Prostate gland (tissue), 2 donors: Measurements from ENCODE around the gene DCC. TPM values are rescaled to one million over a fixed set of nuclear protein-coding genes. Genes with fewer than 3 reads are reported as not detected.

Experiments used
- DNase-seq: peaks from one replicate; pipeline ENCODE4 v3.0.0-alpha.2; 2019; ENCODE audit warnings: low spot score
- H3K27ac ChIP-seq, 2 donors: fragments of 200-600 bp; sonication (generic); 2 replicates each; pipeline ENCODE4 v1.5.1; 2017 to 2019
- H3K27me3 ChIP-seq: fragments of 200-600 bp; sonication (generic); replicated peaks from 2 replicates; pipeline ENCODE4 v1.5.1; 2019; ENCODE audit not compliant: insufficient read depth
- H3K36me3 ChIP-seq, 2 donors: fragments of 200-600 bp; sonication (generic); 1 replicate in 1 of 2; 2 replicates in 1 of 2; pipeline versions ENCODE4 v1.5.1 to v1.8.1; 2017 to 2019
- H3K4me1 ChIP-seq: fragments of 200-600 bp; sonication (generic); replicated peaks from 2 replicates; pipeline ENCODE4 v1.5.1; 2019
- H3K4me3 ChIP-seq, 2 donors: fragments of 200-600 bp; sonication (generic); 2 replicates each; pipeline ENCODE4 v1.5.1; 2017 to 2019
- H3K9me3 ChIP-seq: fragments of 200-600 bp; sonication (generic); 2 replicates; pipeline ENCODE4 v1.5.1; 2017
- CTCF ChIP-seq, 4 experiments: fragments of 200-600 bp in 2 of 4; fragments of 450-650 bp in 2 of 4; sonication (generic) in 2 of 4; IDR thresholded peaks; 1 replicate in 3 of 4; 2 replicates in 1 of 4; pipeline ENCODE4 v1.5.1; 2016 to 2019; ENCODE audit warnings: antibody characterized with exemption in 4 of 4, mild to moderate bottlenecking in 2 of 4, moderate library complexity in 2 of 4
- POLR2A ChIP-seq: fragments of 450-650 bp; IDR thresholded peaks from one replicate; pipeline ENCODE4 v1.6.1; 2016; ENCODE audit warnings: antibody characterized with exemption, mild to moderate bottlenecking
- POLR2AphosphoS5 ChIP-seq: sonication (generic); formaldehyde crosslinking; IDR thresholded peaks from one replicate; pipeline ENCODE4 v1.6.1; 2017; ENCODE audit warnings: antibody characterized with exemption
- WGBS: methylation state at CpG from one replicate; pipeline ENCODE4 v1.1.5; 2018; 5-methylcytosine and 5-hydroxymethylcytosine counted together
- intact Hi-C: fragments of 100-400 bp; cut with DNase I; formaldehyde crosslinking; loops from one replicate; pipeline ENCODE4 v1.14.2; 2022
- total RNA-seq, 2 donors: library from RNA; depleted of rRNA; stranded (reverse); fragments of >200 nt; gene quantifications; one replicate each; pipeline ENCODE4 v1.1.0, GENCODE V29; 2016

DCC gene
- total RNA-seq, 2 donors from 2014 or later, result 0.55 to 3.7 TPM

GRCh38 chr18:52588931-52589330 lies 248.9 kb downstream of the DCC start:
- Histone ChIP-seq H3K27ac (no peak overlapping the region), H3K4me3 (no peak overlapping the region), H3K36me3 (no peaks in the 10 kb centered on the region), H3K4me1 (no peaks in the 10 kb centered on the region), H3K9me3 (no peaks in the 10 kb centered on the region), H3K27me3 (no peaks in the 10 kb centered on the region)
- intact Hi-C loops, result no loop called here
- DNase-seq, result no peak
- TF ChIP-seq POLR2A, result no peak
- TF ChIP-seq POLR2AphosphoS5, result no peak
- TF ChIP-seq CTCF (IDR thresholded peaks at IDR 0.05), result no peak

DNA sequence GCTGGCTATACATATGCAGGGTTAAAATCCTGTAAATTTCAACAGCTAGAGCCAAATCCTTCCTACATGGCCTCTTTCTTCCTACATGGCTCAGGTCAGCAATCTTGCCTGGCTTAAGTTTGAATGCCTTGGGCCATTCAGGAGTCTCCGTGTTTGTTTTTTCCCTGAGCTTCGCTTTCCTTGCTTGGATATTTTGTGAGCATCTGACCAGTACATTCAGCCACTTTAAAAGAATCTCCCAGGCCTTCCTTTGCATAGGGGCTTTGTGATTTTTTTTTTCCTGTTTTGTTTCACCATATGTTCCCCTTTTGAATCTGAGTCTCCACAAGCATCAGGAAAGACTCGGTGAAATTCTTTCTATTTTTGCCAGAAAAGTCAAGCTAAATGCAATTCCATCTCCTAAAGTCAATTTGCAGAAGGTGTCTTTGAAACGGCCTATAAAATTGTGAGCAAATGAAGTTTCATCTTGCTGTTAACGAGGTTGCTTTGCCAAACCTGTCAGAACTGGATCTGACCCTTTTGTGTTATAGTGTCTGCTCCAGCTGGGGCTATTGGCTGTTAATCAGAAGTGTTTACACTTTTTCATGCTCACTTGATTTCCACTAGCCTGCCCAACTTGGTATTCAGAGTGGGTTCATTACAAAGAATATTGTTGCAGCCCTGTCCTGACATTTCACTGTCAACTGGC lies 256.9 kb downstream of the DCC start:
- intact Hi-C loops, result no loop called here
- Histone ChIP-seq H3K4me1 (no peaks in the 10 kb centered on the region), H3K27ac (no peak overlapping the region), H3K27me3 (no peaks in the 10 kb centered on the region), H3K9me3 (no peaks in the 10 kb centered on the region), H3K36me3 (no peaks in the 10 kb centered on the region), H3K4me3 (no peak overlapping the region)
- 15% methylated on average over 5 of the region's 5 CpGs for WGBS
- TF ChIP-seq CTCF (IDR thresholded peaks at IDR 0.05) (no peak), POLR2AphosphoS5 (no peak), POLR2A (no peak)
- DNase-seq, result no peak

DNA sequence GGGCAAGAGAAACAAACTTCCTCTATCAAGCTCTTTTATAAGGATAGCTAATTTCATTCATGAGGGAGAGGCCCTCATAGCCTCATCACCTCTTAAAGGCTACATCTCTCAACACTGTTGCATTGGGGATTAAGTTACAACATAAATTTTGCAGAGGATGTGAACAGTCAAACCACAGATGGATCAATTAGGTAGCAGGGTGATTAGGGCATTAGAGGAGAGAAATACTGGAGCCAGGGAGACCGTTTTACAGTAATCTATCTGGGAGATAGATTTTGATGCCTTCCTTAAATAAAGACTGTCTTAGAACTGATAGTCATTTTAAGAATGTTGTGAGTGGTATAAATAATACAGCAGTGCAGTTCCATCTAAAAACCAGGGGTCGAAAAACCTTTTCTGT lies 258.9 kb downstream of the DCC start:
- TF ChIP-seq CTCF (IDR thresholded peaks at IDR 0.05) (no peak), POLR2A (no peak), POLR2AphosphoS5 (no peak)
- DNase-seq, result no peak
- WGBS, result 86% methylated on average over 2 of the region's 2 CpGs
- Histone ChIP-seq H3K4me3 (no peak overlapping the region), H3K9me3 (no peaks in the 10 kb centered on the region), H3K36me3 (no peaks in the 10 kb centered on the region), H3K27ac (no peak overlapping the region), H3K27me3 (no peaks in the 10 kb centered on the region), H3K4me1 (no peaks in the 10 kb centered on the region)
- intact Hi-C loops, result no loop called here

- intact Hi-C loops, result no loop called here
- H3K4me3 ChIP-seq, result no peak overlapping the region
- TF ChIP-seq CTCF (IDR thresholded peaks at IDR 0.05) (no peak), POLR2A (no peak), POLR2AphosphoS5 (no peak)
- no peaks in the 10 kb centered on the region for H3K9me3 ChIP-seq
- DNase-seq, result no peak
- H3K27me3 ChIP-seq, result no peaks in the 10 kb centered on the region
- H3K27ac ChIP-seq, result no peak overlapping the region
- no peaks in the 10 kb centered on the region for H3K36me3 ChIP-seq
- H3K4me1 ChIP-seq, result no peaks in the 10 kb centered on the region
- 98% methylated on average over 1 of the region's 1 CpG for WGBS
These were observed 262.8 kb downstream of the DCC start for GRCh38 chr18:52602820-52603219.

DNA sequence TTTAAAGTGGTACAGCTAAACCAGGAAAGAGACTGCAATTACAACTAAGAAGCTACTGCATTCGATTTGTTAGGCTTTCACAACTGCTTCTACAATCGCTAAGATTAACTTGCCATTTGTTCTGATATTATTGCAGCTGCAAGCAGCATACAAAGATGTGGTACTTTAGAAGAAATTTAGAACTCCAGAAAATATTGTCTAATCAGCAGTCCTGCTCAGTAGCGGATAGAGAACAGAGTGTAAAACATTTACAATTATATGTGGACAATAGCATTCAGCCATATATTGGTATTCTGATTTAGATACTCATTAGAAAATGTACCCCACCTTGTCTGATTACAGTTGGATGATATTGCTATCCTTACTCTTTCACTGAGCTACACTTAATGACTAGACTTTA lies 265.3 kb downstream of the DCC start:
- no peak for DNase-seq
- WGBS, result 91% methylated on average over 3 of the region's 3 CpGs
- TF ChIP-seq CTCF (IDR thresholded peaks at IDR 0.05) (no peak), POLR2AphosphoS5 (no peak), POLR2A (no peak)
- Histone ChIP-seq H3K4me1 (no peaks in the 10 kb centered on the region), H3K4me3 (no peak overlapping the region), H3K27ac (no peak overlapping the region), H3K9me3 (no peaks in the 10 kb centered on the region), H3K27me3 (no peaks in the 10 kb centered on the region), H3K36me3 (no peaks in the 10 kb centered on the region)
- intact Hi-C loops, result no loop called here
